Hepatocyte (in vitro differentiated cells): ENCODE data around the gene GPR152.

ENCODE experiments used
- CTCF ChIP-seq: fragments of 200-600 bp; sonication (generic); IDR thresholded peaks from 2 replicates; pipeline ENCODE4 v1.5.1; 2016; ENCODE audit warnings: antibody characterized with exemption, mild to moderate bottlenecking; ENCODE audit not compliant: poor library complexity
- EZH2 ChIP-seq: fragments of 200-600 bp; sonication (generic); IDR thresholded peaks from 2 replicates; pipeline ENCODE4 v1.6.1; 2016; ENCODE audit warnings: antibody characterized with exemption, mild to moderate bottlenecking, borderline replicate concordance

- TF ChIP-seq CTCF = no peak
- TF ChIP-seq EZH2 = no peak
Observed at GRCh38 chr11:67438158-67438902, 14.2 kb downstream of the GPR152 start.
